ENCODE results near the gene UBE2E2. TPM values are rescaled to one million over a fixed set of nuclear protein-coding genes. Genes with fewer than 3 reads are reported as not detected.

The UBE2E2 gene
- total RNA-seq, 1 donor from 2014 or later, result 24.2 TPM

- Mint-ChIP-seq H3K9me3 (peaks cover 5% of the 10 kb centered on the region), H3K27me3 (ENCODE audit: low read depth) (no peaks in the 10 kb centered on the region), H3K4me3 (no peak overlapping the region), H3K36me3 (ENCODE audit: low read depth) (no peaks in the 10 kb centered on the region), H3K4me1 (no peaks in the 10 kb centered on the region), H3K27ac (ENCODE audit: unreplicated experiment) (no peak overlapping the region)
- no peak for TF ChIP-seq CTCF (conservative IDR thresholded peaks at IDR 0.05)
- no peak for DNase-seq (ENCODE audit: low read depth, low spot score)
Measured at GRCh38 chr3:23547905-23548650, 345.0 kb downstream of the UBE2E2 start.

- H3K4me3 Mint-ChIP-seq, result no peak overlapping the region
- no peaks in the 10 kb centered on the region for H3K27me3 Mint-ChIP-seq (ENCODE audit: low read depth)
- H3K4me1 Mint-ChIP-seq, result no peaks in the 10 kb centered on the region
- no peaks in the 10 kb centered on the region for H3K36me3 Mint-ChIP-seq (ENCODE audit: low read depth)
- no peak for TF ChIP-seq CTCF (conservative IDR thresholded peaks at IDR 0.05)
- H3K9me3 Mint-ChIP-seq, result peaks cover 5% of the 10 kb centered on the region
- H3K27ac Mint-ChIP-seq (ENCODE audit: unreplicated experiment), result no peak overlapping the region
- no peak for DNase-seq (ENCODE audit: low read depth, low spot score)
Measured at GRCh38 chr3:23548706-23549105, 345.6 kb downstream of the UBE2E2 start.

GRCh38 chr3:23549148-23549910 is 346.2 kb downstream of the UBE2E2 start:
- no peak for TF ChIP-seq CTCF (conservative IDR thresholded peaks at IDR 0.05)
- Mint-ChIP-seq H3K27me3 (ENCODE audit: low read depth) (no peaks in the 10 kb centered on the region), H3K4me1 (no peaks in the 10 kb centered on the region), H3K9me3 (peaks cover 5% of the 10 kb centered on the region), H3K4me3 (no peak overlapping the region), H3K27ac (ENCODE audit: unreplicated experiment) (no peak overlapping the region), H3K36me3 (ENCODE audit: low read depth) (no peaks in the 10 kb centered on the region)
- no peak for DNase-seq (ENCODE audit: low read depth, low spot score)

GRCh38 chr3:23550402-23550801 is 347.3 kb downstream of the UBE2E2 start:
- Mint-ChIP-seq H3K4me1 (no peaks in the 10 kb centered on the region), H3K4me3 (no peak overlapping the region), H3K9me3 (peaks cover 3% of the 10 kb centered on the region), H3K36me3 (ENCODE audit: low read depth) (no peaks in the 10 kb centered on the region), H3K27ac (ENCODE audit: unreplicated experiment) (no peak overlapping the region), H3K27me3 (ENCODE audit: low read depth) (no peaks in the 10 kb centered on the region)
- DNase-seq (ENCODE audit: low read depth, low spot score), result no peak
- no peak for TF ChIP-seq CTCF (conservative IDR thresholded peaks at IDR 0.05)

- TF ChIP-seq CTCF (conservative IDR thresholded peaks at IDR 0.05), result no peak
- Mint-ChIP-seq H3K4me3 (no peak overlapping the region), H3K27me3 (ENCODE audit: low read depth) (no peaks in the 10 kb centered on the region), H3K27ac (ENCODE audit: unreplicated experiment) (no peak overlapping the region), H3K9me3 (peaks cover 3% of the 10 kb centered on the region), H3K4me1 (no peaks in the 10 kb centered on the region), H3K36me3 (ENCODE audit: low read depth) (peaks cover 3% of the 10 kb centered on the region)
- no peak for DNase-seq (ENCODE audit: low read depth, low spot score)
Measured at GRCh38 chr3:23552506-23552905, 349.4 kb downstream of the UBE2E2 start.

Measured in neural crest cell (in vitro differentiated cells).